GM12878 (cell line): ENCODE measurements around the gene ACTL7A.

Experiments
- CEBPB ChIP-seq, 2 experiments: fragments of 150-350 bp in 1 of 2; IDR thresholded peaks; 2 replicates each; pipeline ENCODE4 v1.6.1; 2012 to 2014; ENCODE audit warnings: low read depth in 2 of 2, low read length in 2 of 2, borderline replicate concordance in 1 of 2, inconsistent platforms in 1 of 2
- CTCF ChIP-seq, 3 experiments: IDR thresholded peaks in 2 of 3; conservative IDR thresholded peaks in 1 of 3; 2 replicates each; pipeline ENCODE4 v1.5.1; 2011; ENCODE audit warnings: low read depth in 3 of 3, low read length in 3 of 3, mild to moderate bottlenecking in 3 of 3, control low read depth in 2 of 3, moderate library complexity in 2 of 3, inconsistent platforms in 1 of 3, mixed read lengths in 1 of 3; ENCODE audit not compliant: control insufficient read depth in 2 of 3, insufficient read depth in 1 of 3; ENCODE audit errors: extremely low read depth in 1 of 3
- EZH2 ChIP-seq: IDR thresholded peaks from 2 replicates; pipeline ENCODE4 v1.6.1; 2012; ENCODE audit warnings: low read depth, mild to moderate bottlenecking, control low read depth, inconsistent platforms, low read length, borderline replicate concordance; ENCODE audit not compliant: control insufficient read depth
- KDM1A ChIP-seq: fragments of 200-600 bp; sonication (generic); IDR thresholded peaks from 2 replicates; pipeline ENCODE4 v1.6.1; 2016; ENCODE audit warnings: borderline replicate concordance
- POLR2A ChIP-seq: IDR thresholded peaks from 2 replicates; pipeline ENCODE4 v1.6.1; 2011; ENCODE audit warnings: low read depth, mild to moderate bottlenecking, low read length
- RAD21 ChIP-seq: IDR thresholded peaks from 2 replicates; pipeline ENCODE4 v1.6.1; 2011; ENCODE audit warnings: mild to moderate bottlenecking, low read depth, low read length, moderate library complexity; ENCODE audit not compliant: insufficient read depth
- RUNX3 ChIP-seq: IDR thresholded peaks from 2 replicates; pipeline ENCODE4 v1.6.1; 2012; ENCODE audit warnings: low read length, inconsistent platforms
- TCF12 ChIP-seq: IDR thresholded peaks from 2 replicates; pipeline ENCODE4 v1.6.1; 2011; ENCODE audit warnings: low read depth, mild to moderate bottlenecking, low read length
- ZNF217 ChIP-seq: fragments of 450-650 bp; IDR thresholded peaks from 2 replicates; pipeline ENCODE4 v1.6.1; 2017; ENCODE audit warnings: antibody characterized with exemption, mild to moderate bottlenecking
- ZNF24 ChIP-seq: fragments of 450-650 bp; IDR thresholded peaks from 2 replicates; pipeline ENCODE4 v1.6.1; 2017; ENCODE audit warnings: antibody characterized with exemption, mild to moderate bottlenecking
- ZNF384 ChIP-seq: IDR thresholded peaks from 2 replicates; pipeline ENCODE4 v1.6.1; 2012; ENCODE audit warnings: low read depth, mild to moderate bottlenecking, low read length, improper control_type of control experiment, borderline replicate concordance
- ZSCAN29 ChIP-seq: fragments of 450-650 bp; IDR thresholded peaks from 2 replicates; pipeline ENCODE4 v1.6.1; 2017; ENCODE audit warnings: mild to moderate bottlenecking, moderate library complexity

- TF ChIP-seq ZNF217: no peak
- no peak for TF ChIP-seq RUNX3
- TF ChIP-seq POLR2A: no peak
- TF ChIP-seq ZSCAN29: no peak
- no peak for TF ChIP-seq RAD21
- no peak for TF ChIP-seq ZNF384
- no peak for TF ChIP-seq EZH2
- no peak for TF ChIP-seq KDM1A
- TF ChIP-seq ZNF24: no peak
- TF ChIP-seq CTCF (IDR thresholded peaks at IDR 0.05 in 2 of 3, conservative IDR thresholded peaks at IDR 0.05 in 1 of 3; ENCODE audit: control insufficient read depth in 2 of 3, extremely low read depth in 1 of 3, insufficient read depth in 1 of 3, low read depth in 3 of 3, low read length in 3 of 3): no peak
- TF ChIP-seq TCF12: no peak
- no peak for TF ChIP-seq CEBPB (IDR thresholded peaks at IDR 0.05; ENCODE audit: borderline replicate concordance in 1 of 2, low read depth in 2 of 2, low read length in 2 of 2)
Observed at GRCh38 chr9:108883085-108883484, 21.0 kb downstream of the ACTL7A start.
